Measurements from ENCODE around the gene AP5B1. TPM values are rescaled to one million over a fixed set of nuclear protein-coding genes. Genes with fewer than 3 reads are reported as not detected.

The AP5B1 gene, protein sequence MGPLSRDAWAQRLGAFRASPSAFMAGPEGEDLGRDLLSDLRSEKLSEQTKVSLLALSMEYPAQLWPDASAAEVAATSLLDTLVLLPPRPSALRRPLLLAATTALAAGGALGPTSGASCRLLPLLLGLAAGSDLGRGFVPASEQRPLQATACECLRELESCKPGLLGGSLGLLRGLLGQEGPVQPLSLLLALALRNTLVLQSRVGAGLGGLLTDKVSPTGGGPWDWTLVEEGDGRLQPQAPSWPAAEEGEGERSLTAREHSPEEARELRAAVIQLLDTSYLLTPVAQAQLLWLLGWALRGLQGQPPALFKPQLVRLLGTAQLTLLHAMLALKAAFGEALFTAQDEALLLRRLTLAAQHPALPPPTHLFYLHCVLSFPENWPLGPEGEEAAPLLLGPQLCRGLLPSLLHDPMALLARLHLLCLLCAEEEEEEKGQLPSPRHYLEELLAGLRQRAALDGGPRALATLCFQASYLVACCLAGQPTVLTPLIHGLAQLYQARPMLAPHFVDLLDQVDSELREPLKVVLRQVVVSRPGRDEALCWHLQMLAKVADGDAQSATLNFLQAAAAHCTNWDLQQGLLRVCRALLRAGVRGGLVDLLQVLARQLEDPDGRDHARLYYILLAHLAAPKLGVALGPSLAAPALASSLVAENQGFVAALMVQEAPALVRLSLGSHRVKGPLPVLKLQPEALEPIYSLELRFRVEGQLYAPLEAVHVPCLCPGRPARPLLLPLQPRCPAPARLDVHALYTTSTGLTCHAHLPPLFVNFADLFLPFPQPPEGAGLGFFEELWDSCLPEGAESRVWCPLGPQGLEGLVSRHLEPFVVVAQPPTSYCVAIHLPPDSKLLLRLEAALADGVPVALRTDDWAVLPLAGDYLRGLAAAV
- total RNA-seq = 10 to 100 TPM; 21.8 to 43.2 (median 25.3) TPM

DNA sequence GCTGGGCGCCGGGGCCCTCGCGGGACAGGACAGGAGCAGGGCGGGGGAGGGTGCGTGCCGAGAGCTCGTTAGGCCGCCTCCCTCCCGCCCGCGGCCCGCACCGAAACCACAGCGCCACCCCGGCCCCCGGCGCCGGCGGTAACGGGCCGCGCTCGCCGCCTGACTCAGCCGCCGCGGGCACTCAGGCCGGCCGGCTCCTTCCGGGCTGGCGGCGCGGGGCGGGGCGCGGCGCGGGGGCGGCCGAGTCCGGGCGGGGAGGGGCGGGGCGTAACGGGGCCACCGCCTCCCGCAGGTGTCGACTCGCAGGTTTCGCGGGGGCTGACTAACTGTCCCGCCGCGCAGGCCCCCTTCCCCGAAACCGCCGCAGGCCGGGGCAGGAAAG is at the start of gene AP5B1:
AP5B1 (minus strand) TSS at position 207 of the 382 bp plus-strand sequence. CDS start 385 bp downstream, outside the sequence.
- peak within 1 kb of the TSS; percentile 47 to 73 (median 71) for H3K27ac ChIP-seq
- H3K9me3 ChIP-seq = no peaks in the 10 kb centered on the region
- peaks cover 9 to 26% of the 10 kb centered on the region in 2 donors for H3K4me1 ChIP-seq
- WGBS, 2 donors = no CpG with 5 or more reads among the region's 59 CpGs
- intact Hi-C loops (cut with DNase I) = loop anchor here (5.0 kb wide), 1 partner anchor 68 kb away; the partner anchor contains the start of gene KAT5
- H3K36me3 ChIP-seq = peaks cover 16 to 20% of the 10 kb centered on the region in 2 donors
- H3K4me3 ChIP-seq (replicated peaks in 1 of 3) = peak within 1 kb of the TSS; percentile 67 to 88 (median 86)
- TF ChIP-seq, protein P1, sequence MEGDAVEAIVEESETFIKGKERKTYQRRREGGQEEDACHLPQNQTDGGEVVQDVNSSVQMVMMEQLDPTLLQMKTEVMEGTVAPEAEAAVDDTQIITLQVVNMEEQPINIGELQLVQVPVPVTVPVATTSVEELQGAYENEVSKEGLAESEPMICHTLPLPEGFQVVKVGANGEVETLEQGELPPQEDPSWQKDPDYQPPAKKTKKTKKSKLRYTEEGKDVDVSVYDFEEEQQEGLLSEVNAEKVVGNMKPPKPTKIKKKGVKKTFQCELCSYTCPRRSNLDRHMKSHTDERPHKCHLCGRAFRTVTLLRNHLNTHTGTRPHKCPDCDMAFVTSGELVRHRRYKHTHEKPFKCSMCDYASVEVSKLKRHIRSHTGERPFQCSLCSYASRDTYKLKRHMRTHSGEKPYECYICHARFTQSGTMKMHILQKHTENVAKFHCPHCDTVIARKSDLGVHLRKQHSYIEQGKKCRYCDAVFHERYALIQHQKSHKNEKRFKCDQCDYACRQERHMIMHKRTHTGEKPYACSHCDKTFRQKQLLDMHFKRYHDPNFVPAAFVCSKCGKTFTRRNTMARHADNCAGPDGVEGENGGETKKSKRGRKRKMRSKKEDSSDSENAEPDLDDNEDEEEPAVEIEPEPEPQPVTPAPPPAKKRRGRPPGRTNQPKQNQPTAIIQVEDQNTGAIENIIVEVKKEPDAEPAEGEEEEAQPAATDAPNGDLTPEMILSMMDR (IDR thresholded peaks at IDR 0.05) = no peak
- peak in 1 of 2 donors; percentile 59 for TF ChIP-seq POLR2A (IDR thresholded peaks at IDR 0.05)
- H3K27me3 ChIP-seq = no peaks in the 10 kb centered on the region
- peak; percentile 71 to 74 for DNase-seq

DNA sequence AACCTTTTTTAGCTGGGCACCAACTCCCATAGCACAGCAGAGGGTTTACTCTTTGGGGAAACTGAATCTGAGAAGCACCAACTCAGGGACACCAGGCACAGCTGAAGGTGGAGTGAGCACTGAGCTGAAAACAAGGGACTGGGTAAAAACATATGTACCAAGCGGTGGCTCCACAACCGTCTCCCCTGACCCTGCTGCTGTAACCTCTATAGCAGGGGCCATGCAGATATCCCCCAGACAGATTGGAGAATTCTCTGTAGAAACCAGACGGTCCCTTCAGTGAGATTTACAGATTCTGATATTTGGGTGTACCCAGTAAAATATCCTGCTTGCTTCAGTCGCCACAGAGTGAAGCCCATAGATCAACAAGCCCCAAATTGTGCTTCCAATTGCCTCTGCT is 48.7 kb upstream of the AP5B1 start:
- Histone ChIP-seq H3K9me3 (no peaks in the 10 kb centered on the region), H3K4me1 (peaks cover 0 to 8% of the 10 kb centered on the region in 2 donors), H3K4me3 (replicated peaks in 1 of 3) (no peak overlapping the region), H3K27me3 (no peaks in the 10 kb centered on the region), H3K27ac (no peak overlapping the region), H3K36me3 (no peaks in the 10 kb centered on the region)
- TF ChIP-seq, protein P1 (IDR thresholded peaks at IDR 0.05) = no peak
- no peak for TF ChIP-seq POLR2A (IDR thresholded peaks at IDR 0.05)
- intact Hi-C loops (cut with DNase I) = no loop called here
- 41 to 61% methylated on average over 4 of the region's 4 CpGs for WGBS, 2 donors
- no peak for DNase-seq

DNA sequence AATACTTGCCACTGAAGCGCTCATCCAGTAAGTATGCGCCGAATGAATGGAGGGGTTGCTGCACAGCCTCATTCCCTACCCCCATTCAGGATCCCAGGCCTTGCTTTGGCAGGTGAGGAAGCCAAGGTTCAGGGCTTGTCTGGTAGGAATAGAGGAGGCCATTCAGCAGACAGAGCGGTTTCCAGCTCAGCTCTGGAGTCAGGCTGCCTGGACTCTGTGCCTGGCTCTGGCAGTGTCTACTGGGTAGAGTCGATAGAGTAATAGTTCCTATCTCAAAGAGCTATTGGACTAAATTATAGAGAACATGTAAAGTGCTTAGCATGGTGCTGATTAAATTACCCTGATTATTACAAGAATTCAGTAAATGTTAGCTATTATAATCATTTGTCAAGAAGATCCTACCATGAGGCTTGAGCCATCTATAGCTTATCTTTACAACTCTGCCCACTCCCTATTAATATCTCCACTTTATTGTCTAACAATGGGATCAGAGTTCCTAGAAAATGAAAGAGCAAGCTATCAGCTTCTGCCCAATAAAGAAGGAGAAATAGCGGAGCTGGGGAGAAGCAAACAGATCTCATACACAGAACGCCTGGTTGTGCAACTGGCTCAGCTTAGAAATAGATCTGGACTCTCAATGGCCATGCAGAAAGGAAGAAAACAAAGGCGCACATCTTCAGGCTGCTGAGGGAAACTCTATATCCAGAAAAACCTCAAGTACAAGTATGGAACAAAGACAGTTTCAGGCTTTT is 46.4 kb upstream of the AP5B1 start:
- H3K36me3 ChIP-seq = no peaks in the 10 kb centered on the region
- no peak overlapping the region for H3K27ac ChIP-seq
- DNase-seq = no peak
- H3K9me3 ChIP-seq = no peaks in the 10 kb centered on the region
- no peaks in the 10 kb centered on the region for H3K27me3 ChIP-seq
- no peak for TF ChIP-seq POLR2A (IDR thresholded peaks at IDR 0.05)
- TF ChIP-seq, protein P1 (IDR thresholded peaks at IDR 0.05) = no peak
- H3K4me1 ChIP-seq = no peaks in the 10 kb centered on the region
- H3K4me3 ChIP-seq (replicated peaks in 1 of 3) = no peak overlapping the region
- 90 to 94% methylated on average over 8 of the region's 8 CpGs for WGBS, 2 donors
- intact Hi-C loops (cut with DNase I) = no loop called here

DNA sequence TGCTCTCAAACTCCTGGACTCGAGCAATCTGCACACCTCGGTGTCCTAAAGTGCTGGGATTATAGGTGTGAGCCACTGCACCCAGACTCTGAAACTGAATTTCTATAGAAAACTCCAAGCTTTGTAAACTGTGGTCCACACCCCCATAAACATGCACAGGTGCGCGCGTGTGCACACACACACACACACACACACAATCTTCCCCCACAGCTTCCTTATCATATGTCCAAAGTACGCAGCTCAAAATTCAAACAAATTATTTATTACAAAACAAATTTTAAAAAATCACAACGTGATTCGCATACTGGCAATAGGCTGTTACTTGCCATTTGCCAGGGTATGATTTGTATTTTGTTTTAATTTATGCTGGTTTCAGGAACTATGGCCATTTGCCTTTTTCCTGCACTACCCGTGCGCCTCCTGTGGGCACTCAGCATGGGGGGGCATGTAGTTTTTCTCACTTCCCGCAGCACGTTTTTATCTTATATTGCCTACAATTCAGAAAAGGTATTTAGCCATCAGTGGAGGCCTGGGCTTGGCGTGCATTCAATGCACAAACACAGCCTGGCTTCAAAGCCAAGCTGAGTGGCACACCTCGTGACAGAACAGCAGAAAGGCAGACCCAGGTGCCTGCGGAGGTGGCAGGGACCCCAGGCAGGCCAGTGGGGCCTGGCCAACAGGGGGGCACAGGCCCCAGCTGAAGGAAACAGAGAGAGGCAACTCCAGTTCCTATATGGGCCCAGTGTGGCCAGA is 42.2 kb upstream of the AP5B1 start:
- H3K27ac ChIP-seq = no peak overlapping the region
- H3K27me3 ChIP-seq = no peaks in the 10 kb centered on the region
- intact Hi-C loops (cut with DNase I) = no loop called here
- 86 to 91% methylated on average over 14 to 15 of the region's 15 CpGs for WGBS, 2 donors
- H3K36me3 ChIP-seq = no peaks in the 10 kb centered on the region
- peaks cover 0 to 6% of the 10 kb centered on the region in 2 donors for H3K4me1 ChIP-seq
- no peaks in the 10 kb centered on the region for H3K9me3 ChIP-seq
- no peak overlapping the region for H3K4me3 ChIP-seq (replicated peaks in 1 of 3)
- no peak for TF ChIP-seq POLR2A (IDR thresholded peaks at IDR 0.05)
- TF ChIP-seq, protein P1 (IDR thresholded peaks at IDR 0.05) = no peak
- no peak for DNase-seq

All from thyroid gland (tissue), 4 donors.